Coronary artery (tissue), 2 donors: ENCODE data around the gene CD68.

Experiments used
- DNase-seq: peaks from one replicate; pipeline ENCODE4 v3.0.0-alpha.2; 2017; ENCODE audit warnings: low spot score
- H3K27ac ChIP-seq, 2 donors: fragments of 200-600 bp; sonication (generic); one replicate each; pipeline ENCODE4 v1.5.1; 2016 to 2019
- H3K4me3 ChIP-seq: fragments of 200-600 bp; sonication (generic); 2 replicates; pipeline ENCODE4 v1.5.1; 2016; ENCODE audit warnings: mild to moderate bottlenecking, moderate library complexity
- CTCF ChIP-seq: fragments of 200-600 bp; sonication (generic); IDR thresholded peaks from one replicate; pipeline ENCODE4 v1.5.1; 2019; ENCODE audit warnings: antibody characterized with exemption

The CD68 gene

GRCh38 chr17:7579001-7579833 is at the start of gene CD68:
Gene CD68, plus strand, starts transcription at chr17:7579638. Its CDS starts 40 bp downstream, at chr17:7579678.
- H3K27ac ChIP-seq = peak within 1 kb of the TSS; percentile 85 to 97
- DNase-seq = no peak
- H3K4me3 ChIP-seq = peak within 1 kb of the TSS; percentile 84

GRCh38 chr17:7530023-7530900 is 49.2 kb upstream of the CD68 start:
- no peak overlapping the region for H3K4me3 ChIP-seq
- no peak overlapping the region for H3K27ac ChIP-seq
- no peak for TF ChIP-seq CTCF
- DNase-seq = no peak

More at GRCh38 chr17:7579001-7579833, at the start of gene CD68:
- no peak for TF ChIP-seq CTCF

- Histone ChIP-seq H3K4me3 (no peak overlapping the region), H3K27ac (no peak overlapping the region)
- no peak for DNase-seq
- no peak for TF ChIP-seq CTCF
Measured at GRCh38 chr17:7538050-7538449, 41.4 kb upstream of the CD68 start.

GRCh38 chr17:7538891-7539545 is 40.4 kb upstream of the CD68 start:
- no peak overlapping the region for H3K4me3 ChIP-seq
- no peak for TF ChIP-seq CTCF
- DNase-seq = no peak
- no peak overlapping the region for H3K27ac ChIP-seq

- DNase-seq = no peak
- TF ChIP-seq CTCF = no peak
- Histone ChIP-seq H3K27ac (no peak overlapping the region), H3K4me3 (no peak overlapping the region)
Measured at GRCh38 chr17:7541074-7541621, 38.3 kb upstream of the CD68 start.

GRCh38 chr17:7544911-7545310 is 34.5 kb upstream of the CD68 start:
- TF ChIP-seq CTCF = no peak
- Histone ChIP-seq H3K4me3 (no peak overlapping the region), H3K27ac (peak overlapping the region in 1 of 2 donors; percentile 54)
- no peak for DNase-seq
